ENCODE results near the gene JMJD6. TPM values are rescaled to one million over a fixed set of nuclear protein-coding genes. Genes with fewer than 3 reads are reported as not detected.

Gene JMJD6
- total RNA-seq, 4 donors from 2014 or later, result 39.0 to 53.8 (median 47.2) TPM

GRCh38 chr17:76675648-76676047, 50.8 kb downstream of the JMJD6 start:
- TF ChIP-seq EP300 (IDR thresholded peaks at IDR 0.05) (no peak), CTCF (IDR thresholded peaks at IDR 0.05) (no peak), POLR2A (IDR thresholded peaks at IDR 0.05) (no peak), POLR2AphosphoS5 (IDR thresholded peaks at IDR 0.05) (no peak)
- H3K9me3 ChIP-seq, result no peaks in the 10 kb centered on the region
- peaks cover 0 to 63% of the 10 kb centered on the region in 2 donors for H3K36me3 ChIP-seq
- no peaks in the 10 kb centered on the region for H3K27me3 ChIP-seq
- no peak overlapping the region for H3K27ac ChIP-seq
- WGBS, 2 donors (ENCODE audit: low coverage in 1 of 2), result 86 to 93% methylated on average over 4 to 5 of the region's 6 CpGs
- H3K4me1 ChIP-seq, result peaks cover 2 to 16% (median 4%) of the 10 kb centered on the region in 3 donors
- ATAC-seq, result no peak
- no peak overlapping the region for H3K4me3 ChIP-seq

- no peaks in the 10 kb centered on the region for H3K9me3 ChIP-seq
- H3K27me3 ChIP-seq, result no peaks in the 10 kb centered on the region
- peaks cover 2 to 16% (median 4%) of the 10 kb centered on the region in 3 donors for H3K4me1 ChIP-seq
- no peak for ATAC-seq
- no peak for TF ChIP-seq POLR2AphosphoS5 (IDR thresholded peaks at IDR 0.05)
- no peak for TF ChIP-seq CTCF (IDR thresholded peaks at IDR 0.05)
- TF ChIP-seq POLR2A (IDR thresholded peaks at IDR 0.05), result no peak
- no peak for TF ChIP-seq EP300 (IDR thresholded peaks at IDR 0.05)
- 80 to 90% methylated on average over 1 to 2 of the region's 5 CpGs for WGBS, 2 donors (ENCODE audit: low coverage in 1 of 2)
- no peak overlapping the region for H3K4me3 ChIP-seq
- peaks cover 0 to 58% of the 10 kb centered on the region in 2 donors for H3K36me3 ChIP-seq
- H3K27ac ChIP-seq, result no peak overlapping the region
Observed at GRCh38 chr17:76674600-76674999, 51.8 kb downstream of the JMJD6 start.

GRCh38 chr17:76673729-76674128, 52.7 kb downstream of the JMJD6 start:
- 69 to 86% methylated on average over 2 to 4 of the region's 5 CpGs for WGBS, 2 donors (ENCODE audit: low coverage in 1 of 2)
- H3K4me1 ChIP-seq, result peaks cover 2 to 18% (median 4%) of the 10 kb centered on the region in 3 donors

GRCh38 chr17:76672892-76673291, 53.5 kb downstream of the JMJD6 start:
- Histone ChIP-seq H3K4me1 (peaks cover 2 to 22% (median 4%) of the 10 kb centered on the region in 3 donors), H3K4me3 (no peak overlapping the region), H3K27ac (peak overlapping the region in 2 of 4 donors; percentile 83 to 86), H3K27me3 (no peaks in the 10 kb centered on the region), H3K9me3 (no peaks in the 10 kb centered on the region), H3K36me3 (peaks cover 0 to 43% of the 10 kb centered on the region in 2 donors)
- 75 to 80% methylated on average over 1 to 2 of the region's 3 CpGs for WGBS, 2 donors (ENCODE audit: low coverage in 1 of 2)
- TF ChIP-seq POLR2AphosphoS5 (IDR thresholded peaks at IDR 0.05) (no peak), POLR2A (IDR thresholded peaks at IDR 0.05) (no peak), EP300 (IDR thresholded peaks at IDR 0.05) (no peak), CTCF (IDR thresholded peaks at IDR 0.05) (no peak)
- no peak for ATAC-seq

More at GRCh38 chr17:76673729-76674128, 52.7 kb downstream of the JMJD6 start:
- Histone ChIP-seq H3K4me3 (no peak overlapping the region), H3K27me3 (no peaks in the 10 kb centered on the region), H3K27ac (no peak overlapping the region), H3K9me3 (no peaks in the 10 kb centered on the region), H3K36me3 (peaks cover 0 to 51% of the 10 kb centered on the region in 2 donors)
- TF ChIP-seq CTCF (IDR thresholded peaks at IDR 0.05) (no peak), POLR2AphosphoS5 (IDR thresholded peaks at IDR 0.05) (no peak), POLR2A (IDR thresholded peaks at IDR 0.05) (no peak), EP300 (IDR thresholded peaks at IDR 0.05) (no peak)
- no peak for ATAC-seq

GRCh38 chr17:76672270-76672851, 54.0 kb downstream of the JMJD6 start:
- no peak for ATAC-seq
- Histone ChIP-seq H3K36me3 (peaks cover 0 to 37% of the 10 kb centered on the region in 2 donors), H3K4me3 (peak overlapping the region; percentile 58 to 85), H3K27me3 (no peaks in the 10 kb centered on the region), H3K27ac (peak overlapping the region; percentile 83 to 86 (median 85)), H3K4me1 (peaks cover 2 to 22% (median 4%) of the 10 kb centered on the region in 3 donors), H3K9me3 (no peaks in the 10 kb centered on the region)
- TF ChIP-seq EP300 (IDR thresholded peaks at IDR 0.05) (no peak), CTCF (IDR thresholded peaks at IDR 0.05) (no peak), POLR2A (IDR thresholded peaks at IDR 0.05) (no peak), POLR2AphosphoS5 (IDR thresholded peaks at IDR 0.05) (no peak)
- 39 to 48% methylated on average over 10 to 13 of the region's 13 CpGs for WGBS, 2 donors (ENCODE audit: low coverage in 1 of 2)

All from gastroesophageal sphincter (tissue), 4 donors.